HepG2 (cell line): ENCODE data around the gene BSG. TPM values are rescaled to one million over a fixed set of nuclear protein-coding genes. Genes with fewer than 3 reads are reported as not detected.
A peak's percentile ranks its signal among the peaks of the same experiment; 100 is the strongest.

Source experiments
- ADNP ChIP-seq: sonication (generic); formaldehyde crosslinking; IDR thresholded peaks from 2 replicates; pipeline ENCODE4 v1.4.0; 2020; ENCODE audit warnings: missing genetic modification reagents
- ATF1 ChIP-seq: IDR thresholded peaks from 2 replicates; pipeline ENCODE4 v1.6.1; 2016; ENCODE audit warnings: mild to moderate bottlenecking, control low read depth
- ATF7-NPFF ChIP-seq: sonication (generic); formaldehyde crosslinking; IDR thresholded peaks from 2 replicates; pipeline ENCODE4 v1.8.1; 2023; ENCODE audit warnings: mild to moderate bottlenecking, low read depth, missing genetic modification reagents, moderate library complexity
- CHCHD3 ChIP-seq: sonication (generic); formaldehyde crosslinking; IDR thresholded peaks from 2 replicates; pipeline ENCODE4 v1.8.0; 2022; ENCODE audit warnings: mild to moderate bottlenecking, missing genetic modification reagents, moderate library complexity
- ESRRA ChIP-seq: sonication (generic); formaldehyde crosslinking; IDR thresholded peaks from 2 replicates; pipeline ENCODE4 v1.5.1; 2020; ENCODE audit warnings: mild to moderate bottlenecking, low read depth, missing genetic modification reagents
- ETV5 ChIP-seq: IDR thresholded peaks from 2 replicates; pipeline ENCODE4 v1.6.1; 2018; ENCODE audit warnings: missing biosample characterization, missing genetic modification reagents, inconsistent platforms, borderline replicate concordance
- HNF4A ChIP-seq: sonication (generic); formaldehyde crosslinking; IDR thresholded peaks from 2 replicates; pipeline ENCODE4 v1.4.0; 2020; ENCODE audit warnings: missing genetic modification reagents
- HNRNPUL1 ChIP-seq: fragments of 200-400 bp; formaldehyde crosslinking; IDR thresholded peaks from 2 replicates; pipeline ENCODE4 v1.6.1; 2017; ENCODE audit warnings: low read depth, mild to moderate bottlenecking, low read length, moderate library complexity
- ISX ChIP-seq: sonication (generic); formaldehyde crosslinking; conservative IDR thresholded peaks from 2 replicates; pipeline ENCODE4 v1.5.0; 2020; ENCODE audit warnings: missing genetic modification reagents
- JDP2 ChIP-seq: sonication (generic); formaldehyde crosslinking; IDR thresholded peaks from 2 replicates; pipeline ENCODE4 v1.8.1; 2022; ENCODE audit warnings: missing genetic modification reagents, borderline replicate concordance
- KLF6 ChIP-seq: IDR thresholded peaks from 2 replicates; pipeline ENCODE4 v1.8.0; 2016; ENCODE audit warnings: missing biosample characterization, missing genetic modification reagents
- MIXL1 ChIP-seq: IDR thresholded peaks from 2 replicates; pipeline ENCODE4 v1.6.1; 2016
- NFKBIZ ChIP-seq: IDR thresholded peaks from 2 replicates; pipeline ENCODE4 v1.6.1; 2018; ENCODE audit warnings: missing genetic modification reagents, missing compliant biosample characterization
- PBX3 ChIP-seq: sonication (generic); formaldehyde crosslinking; IDR thresholded peaks from 2 replicates; pipeline ENCODE4 v1.8.1; 2023; ENCODE audit warnings: missing genetic modification reagents, inconsistent platforms, borderline replicate concordance
- RFX5 ChIP-seq: IDR thresholded peaks from 2 replicates; pipeline ENCODE4 v1.6.1; 2011; ENCODE audit warnings: low read depth, low read length, improper control_type of control experiment
- SIX1 ChIP-seq: sonication (generic); formaldehyde crosslinking; IDR thresholded peaks from 2 replicates; pipeline ENCODE4 v1.4.0; 2020; ENCODE audit warnings: missing genetic modification reagents, borderline replicate concordance
- SRSF9 ChIP-seq: fragments of 200-400 bp; formaldehyde crosslinking; IDR thresholded peaks from 2 replicates; pipeline ENCODE4 v1.6.1; 2018; ENCODE audit warnings: borderline replicate concordance, mild to moderate bottlenecking, low read depth, low read length; ENCODE audit not compliant: insufficient read depth, poor library complexity, severe bottlenecking
- SRY ChIP-seq: sonication (generic); formaldehyde crosslinking; IDR thresholded peaks from 2 replicates; pipeline ENCODE4 v1.8.0; 2022; ENCODE audit warnings: mild to moderate bottlenecking, missing genetic modification reagents
- TP53 ChIP-seq: sonication (generic); formaldehyde crosslinking; conservative IDR thresholded peaks from 2 replicates; pipeline ENCODE4 v1.4.0; 2020; ENCODE audit warnings: missing genetic modification reagents
- ZBTB38 ChIP-seq: sonication (generic); formaldehyde crosslinking; IDR thresholded peaks from 2 replicates; pipeline ENCODE4 v1.5.1; 2020; ENCODE audit warnings: mild to moderate bottlenecking, missing genetic modification reagents
- ZC3H4 ChIP-seq: sonication (generic); formaldehyde crosslinking; IDR thresholded peaks from 2 replicates; pipeline ENCODE4 v1.4.0; 2020; ENCODE audit warnings: missing genetic modification reagents, borderline replicate concordance
- ZMYM4 ChIP-seq: sonication (generic); formaldehyde crosslinking; IDR thresholded peaks from 2 replicates; pipeline ENCODE4 v1.8.1; 2023; ENCODE audit warnings: mild to moderate bottlenecking, missing genetic modification reagents
- ZNF260 ChIP-seq: sonication (generic); formaldehyde crosslinking; IDR thresholded peaks from 2 replicates; pipeline ENCODE4 v1.4.0; 2020; ENCODE audit warnings: missing genetic modification reagents, low read depth, mild to moderate bottlenecking, borderline replicate concordance
- ZNF329 ChIP-seq: sonication (generic); formaldehyde crosslinking; IDR thresholded peaks from 2 replicates; pipeline ENCODE4 v1.9.0; 2021; ENCODE audit warnings: low read depth, mild to moderate bottlenecking, missing genetic modification reagents
- ZNF430 ChIP-seq: sonication (generic); formaldehyde crosslinking; IDR thresholded peaks from 2 replicates; pipeline ENCODE4 v1.9.0; 2021; ENCODE audit warnings: mild to moderate bottlenecking, missing genetic modification reagents
- ZNF44 ChIP-seq: sonication (generic); formaldehyde crosslinking; IDR thresholded peaks from 2 replicates; pipeline ENCODE4 v1.5.1; 2020; ENCODE audit warnings: mild to moderate bottlenecking, missing genetic modification reagents
- ZNF460 ChIP-seq: sonication (generic); formaldehyde crosslinking; IDR thresholded peaks from 2 replicates; pipeline ENCODE4 v1.5.1; 2020; ENCODE audit warnings: missing genetic modification reagents, mild to moderate bottlenecking, borderline replicate concordance
- ZNF567 ChIP-seq: sonication (generic); formaldehyde crosslinking; IDR thresholded peaks from 2 replicates; pipeline ENCODE4 v1.8.1; 2023; ENCODE audit warnings: mild to moderate bottlenecking, missing genetic modification reagents, borderline replicate concordance
- ZNF713 ChIP-seq: sonication (generic); formaldehyde crosslinking; IDR thresholded peaks from 2 replicates; pipeline ENCODE4 v1.4.0; 2020; ENCODE audit warnings: mild to moderate bottlenecking, missing genetic modification reagents
- ZSCAN12 ChIP-seq: sonication (generic); formaldehyde crosslinking; IDR thresholded peaks from 2 replicates; pipeline ENCODE4 v1.9.0; 2021; ENCODE audit warnings: mild to moderate bottlenecking, missing genetic modification reagents
- polyA plus RNA-seq, 8 experiments: library from polyadenylated mRNA; depleted of rRNA in 3 of 8; stranded (reverse) in 7 of 8; unstranded in 1 of 8; fragments of >200 nt; fragmentation: Illumina TruSeq in 4 of 8; extraction: Trizol in 4 of 8; gene quantifications; 2 replicates each; pipeline versions ENCODE4 v1.2.1 to v1.2.3, GENCODE V29; 2011 to 2016; ENCODE audit warnings: low read depth in 4 of 8, missing spikeins in 1 of 8, mixed read lengths in 1 of 8; ENCODE audit not compliant: insufficient read depth in 1 of 8
- total RNA-seq, 5 experiments: library from RNA; depleted of rRNA; stranded (reverse); fragments of >200 nt; fragmentation: Illumina TruSeq; extraction: Trizol; gene quantifications; 2 replicates each; pipeline ENCODE4 v1.2.3, GENCODE V29; 2016; ENCODE audit warnings: low read depth in 1 of 5
- TF ChIP-seq, protein P1 (sequence below): sonication (generic); formaldehyde crosslinking; IDR thresholded peaks from 2 replicates; pipeline ENCODE4 v1.8.1; 2023; ENCODE audit warnings: mild to moderate bottlenecking, missing genetic modification reagents

Gene BSG
- total and polyA plus RNA-seq, 2 of the 13 experiments (the other 11 are each of a cell fraction or from before 2014, with no cell fraction given): 309 to 754 TPM

- no peak for TF ChIP-seq SIX1 (CRISPR knock-in tag)
- TF ChIP-seq ATF1: peak; percentile 44; the same call in 1 of the 2 replicates
- TF ChIP-seq ZNF44: no peak
- no peak for TF ChIP-seq ZC3H4 (CRISPR knock-in tag)
- TF ChIP-seq ETV5 (CRISPR knock-in tag): no peak
- TF ChIP-seq SRSF9: no peak
- no peak for TF ChIP-seq RFX5
- no peak for TF ChIP-seq ATF7-NPFF
- no peak for TF ChIP-seq MIXL1
- TF ChIP-seq ZNF430: no peak
- TF ChIP-seq ZMYM4 (CRISPR knock-in tag): no peak
- TF ChIP-seq, protein P1, sequence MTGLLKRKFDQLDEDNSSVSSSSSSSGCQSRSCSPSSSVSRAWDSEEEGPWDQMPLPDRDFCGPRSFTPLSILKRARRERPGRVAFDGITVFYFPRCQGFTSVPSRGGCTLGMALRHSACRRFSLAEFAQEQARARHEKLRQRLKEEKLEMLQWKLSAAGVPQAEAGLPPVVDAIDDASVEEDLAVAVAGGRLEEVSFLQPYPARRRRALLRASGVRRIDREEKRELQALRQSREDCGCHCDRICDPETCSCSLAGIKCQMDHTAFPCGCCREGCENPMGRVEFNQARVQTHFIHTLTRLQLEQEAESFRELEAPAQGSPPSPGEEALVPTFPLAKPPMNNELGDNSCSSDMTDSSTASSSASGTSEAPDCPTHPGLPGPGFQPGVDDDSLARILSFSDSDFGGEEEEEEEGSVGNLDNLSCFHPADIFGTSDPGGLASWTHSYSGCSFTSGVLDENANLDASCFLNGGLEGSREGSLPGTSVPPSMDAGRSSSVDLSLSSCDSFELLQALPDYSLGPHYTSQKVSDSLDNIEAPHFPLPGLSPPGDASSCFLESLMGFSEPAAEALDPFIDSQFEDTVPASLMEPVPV (CRISPR knock-in tag): no peak
- TF ChIP-seq ZNF567 (CRISPR knock-in tag): no peak
- TF ChIP-seq NFKBIZ: no peak
- TF ChIP-seq CHCHD3 (CRISPR knock-in tag): no peak
- no peak; the same call in 1 of the 2 replicates for TF ChIP-seq ZNF460 (CRISPR knock-in tag)
- peak; percentile 25; the same call in 1 of the 2 replicates for TF ChIP-seq ZBTB38
- no peak for TF ChIP-seq SRY (CRISPR knock-in tag)
- no peak for TF ChIP-seq ISX (CRISPR knock-in tag)
- no peak for TF ChIP-seq HNF4A (CRISPR knock-in tag)
- no peak for TF ChIP-seq ZNF713 (CRISPR knock-in tag)
- TF ChIP-seq HNRNPUL1: no peak
- no peak for TF ChIP-seq JDP2 (CRISPR knock-in tag)
- no peak for TF ChIP-seq PBX3
- no peak for TF ChIP-seq ZNF260 (CRISPR knock-in tag)
- TF ChIP-seq TP53 (CRISPR knock-in tag): no peak
- TF ChIP-seq ZSCAN12 (CRISPR knock-in tag): no peak
- no peak for TF ChIP-seq KLF6
- TF ChIP-seq ZNF329 (CRISPR knock-in tag): no peak
- 0 out of 2 replicates have a peak, but pooled peaks have one; percentile 50 for TF ChIP-seq ADNP
- TF ChIP-seq ESRRA (CRISPR knock-in tag): no peak
These were observed 15.6 kb upstream of the BSG start (continued) for GRCh38 chr19:556611-557382.
